ENCODE measurements around the gene AKR1B15.

DNA sequence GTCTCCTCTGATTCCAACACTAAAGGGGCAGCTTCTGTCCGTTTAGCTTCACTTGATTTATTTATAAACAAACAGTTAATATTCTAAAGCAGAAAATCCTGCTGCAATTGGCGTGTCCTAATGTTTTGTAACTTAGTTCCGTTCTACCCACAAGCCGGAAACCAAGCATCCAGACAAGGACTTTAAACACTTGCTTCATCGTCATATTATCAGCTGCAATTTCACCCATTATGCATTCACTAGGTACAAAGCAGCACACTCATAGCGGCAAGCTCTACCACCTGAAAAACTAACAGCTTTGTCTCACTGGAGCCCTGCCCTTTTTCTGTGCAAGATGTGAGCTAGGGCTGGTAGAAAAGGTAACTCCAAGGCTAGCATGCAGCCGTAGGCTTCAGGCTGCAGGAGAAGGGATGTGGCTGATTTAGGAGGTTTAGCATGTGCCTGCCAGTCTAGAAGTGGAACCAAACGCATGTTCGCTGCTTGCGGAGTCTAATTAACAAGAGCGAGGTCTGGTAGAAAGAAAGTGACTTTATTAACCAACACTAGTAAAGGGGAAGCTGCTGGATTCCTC, 54.1 kb downstream of the AKR1B15 start:
- TF ChIP-seq CTCF (IDR thresholded peaks at IDR 0.05 in 2 of 3, conservative IDR thresholded peaks at IDR 0.05 in 1 of 3; ENCODE audit: borderline replicate concordance in 1 of 3, insufficient read depth in 1 of 3, low read depth in 2 of 3, low read length in 2 of 3) (no peak), POLR2A (IDR thresholded peaks at IDR 0.05; ENCODE audit: borderline replicate concordance, extremely low read depth, insufficient read depth, insufficient read length) (no peak), JUND (IDR thresholded peaks at IDR 0.05) (no peak), RAD21 (IDR thresholded peaks at IDR 0.05; ENCODE audit: low read depth) (no peak), EZH2 (IDR thresholded peaks at IDR 0.05) (no peak), YY1 (IDR thresholded peaks at IDR 0.05; ENCODE audit: extremely low read depth, insufficient replicate concordance, low read depth, low read length) (no peak), EGR1 (IDR thresholded peaks at IDR 0.05; ENCODE audit: low read depth) (no peak), ZBTB33 (IDR thresholded peaks at IDR 0.05; ENCODE audit: extremely low read depth, insufficient replicate concordance, low read length) (no peak), SP1 (IDR thresholded peaks at IDR 0.05; ENCODE audit: low read depth) (no peak)
- TF ChIP-seq, protein P1, sequence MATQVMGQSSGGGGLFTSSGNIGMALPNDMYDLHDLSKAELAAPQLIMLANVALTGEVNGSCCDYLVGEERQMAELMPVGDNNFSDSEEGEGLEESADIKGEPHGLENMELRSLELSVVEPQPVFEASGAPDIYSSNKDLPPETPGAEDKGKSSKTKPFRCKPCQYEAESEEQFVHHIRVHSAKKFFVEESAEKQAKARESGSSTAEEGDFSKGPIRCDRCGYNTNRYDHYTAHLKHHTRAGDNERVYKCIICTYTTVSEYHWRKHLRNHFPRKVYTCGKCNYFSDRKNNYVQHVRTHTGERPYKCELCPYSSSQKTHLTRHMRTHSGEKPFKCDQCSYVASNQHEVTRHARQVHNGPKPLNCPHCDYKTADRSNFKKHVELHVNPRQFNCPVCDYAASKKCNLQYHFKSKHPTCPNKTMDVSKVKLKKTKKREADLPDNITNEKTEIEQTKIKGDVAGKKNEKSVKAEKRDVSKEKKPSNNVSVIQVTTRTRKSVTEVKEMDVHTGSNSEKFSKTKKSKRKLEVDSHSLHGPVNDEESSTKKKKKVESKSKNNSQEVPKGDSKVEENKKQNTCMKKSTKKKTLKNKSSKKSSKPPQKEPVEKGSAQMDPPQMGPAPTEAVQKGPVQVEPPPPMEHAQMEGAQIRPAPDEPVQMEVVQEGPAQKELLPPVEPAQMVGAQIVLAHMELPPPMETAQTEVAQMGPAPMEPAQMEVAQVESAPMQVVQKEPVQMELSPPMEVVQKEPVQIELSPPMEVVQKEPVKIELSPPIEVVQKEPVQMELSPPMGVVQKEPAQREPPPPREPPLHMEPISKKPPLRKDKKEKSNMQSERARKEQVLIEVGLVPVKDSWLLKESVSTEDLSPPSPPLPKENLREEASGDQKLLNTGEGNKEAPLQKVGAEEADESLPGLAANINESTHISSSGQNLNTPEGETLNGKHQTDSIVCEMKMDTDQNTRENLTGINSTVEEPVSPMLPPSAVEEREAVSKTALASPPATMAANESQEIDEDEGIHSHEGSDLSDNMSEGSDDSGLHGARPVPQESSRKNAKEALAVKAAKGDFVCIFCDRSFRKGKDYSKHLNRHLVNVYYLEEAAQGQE (IDR thresholded peaks at IDR 0.05; ENCODE audit: low read depth) = no peak
